ENCODE data around the gene APOH. TPM values are rescaled to one million over a fixed set of nuclear protein-coding genes. Genes with fewer than 3 reads are reported as not detected.

Gene APOH
- polyA plus RNA-seq, 1 of the 3 experiments (the other 2 are of a cell fraction) = not detected

GRCh38 chr17:66203274-66204015 is 25.8 kb downstream of the APOH start (continued):
- no peak for TF ChIP-seq EP300 (IDR thresholded peaks at IDR 0.05; ENCODE audit: borderline replicate concordance in 1 of 2, low read depth in 1 of 2, low read length in 1 of 2)
- no peak for TF ChIP-seq SIN3A (IDR thresholded peaks at IDR 0.05; ENCODE audit: borderline replicate concordance, low read depth, low read length)
- no peak for TF ChIP-seq CTCF (IDR thresholded peaks at IDR 0.05)
- TF ChIP-seq FOSL2 (IDR thresholded peaks at IDR 0.05; ENCODE audit: borderline replicate concordance, low read depth) = no peak
- no peak for TF ChIP-seq RAD21 (IDR thresholded peaks at IDR 0.05; ENCODE audit: low read length)

- WGBS (ENCODE audit: low lambda C conversion rate) = 1% methylated on average over 3 of the region's 3 CpGs
- Histone ChIP-seq H3K79me2 (ENCODE audit: insufficient read depth) (no peaks in the 10 kb centered on the region), H3K9me3 (no peaks in the 10 kb centered on the region), H3K4me1 (ENCODE audit: control insufficient read depth in 1 of 2, insufficient read depth in 2 of 2, low read depth in 1 of 2, low read length in 1 of 2) (peaks cover 0 to 2% of the 10 kb centered on the region in 2 experiments; a peak in 1 of 4 replicates), H3K4me3 (ENCODE audit: low read depth in 2 of 2, low read length in 1 of 2) (no peak overlapping the region), H3F3A (replicated peaks; ENCODE audit: insufficient read depth) (peaks cover 10% of the 10 kb centered on the region), H3K9me2 (no peaks in the 10 kb centered on the region), H3K4me2 (no peak overlapping the region), H3K27me3 (ENCODE audit: insufficient read depth) (no peaks in the 10 kb centered on the region), H4K20me1 (ENCODE audit: insufficient read depth) (no peaks in the 10 kb centered on the region), H3K36me3 (replicated peaks in 1 of 2; ENCODE audit: control insufficient read depth in 1 of 2, insufficient read depth in 2 of 2, low read length in 1 of 2) (no peaks in the 10 kb centered on the region), H2AFZ (ENCODE audit: low read depth) (no peak overlapping the region), H3K27ac (ENCODE audit: low read depth in 2 of 2, low read length in 1 of 2) (no peak overlapping the region), H3K9ac (no peak overlapping the region)
- POLR2A ChIA-PET = no interaction called here
- CTCF ChIA-PET = interaction anchor here (0.6 to 6.1 kb wide), 72 partner anchors 9 to 1094 kb away, joined by 3 to 71 read pairs (median 4); partner anchors contain the start of gene CEP112
- peak; percentile 75 for DNase-seq
- TF ChIP-seq NRF1 (IDR thresholded peaks at IDR 0.05; ENCODE audit: low read depth, low read length) = peak; percentile 73
- no peak for TF ChIP-seq ELF1 (IDR thresholded peaks at IDR 0.05)
- TF ChIP-seq RAD21 (IDR thresholded peaks at IDR 0.05; ENCODE audit: low read length) = peak; percentile 100
- TF ChIP-seq CTCF (IDR thresholded peaks at IDR 0.05) = peak; percentile 98
- TF ChIP-seq TAF1 (IDR thresholded peaks at IDR 0.05; ENCODE audit: borderline replicate concordance, low read depth, low read length) = no peak
- TF ChIP-seq MAX (IDR thresholded peaks at IDR 0.05; ENCODE audit: low read depth) = peak; percentile 94
- TF ChIP-seq MXI1 (IDR thresholded peaks at IDR 0.05; ENCODE audit: low read depth, low read length) = peak; percentile 96
- TF ChIP-seq SMC3 (IDR thresholded peaks at IDR 0.05; ENCODE audit: low read depth, low read length) = peak; percentile 95
- TF ChIP-seq JUND (IDR thresholded peaks at IDR 0.05) = no peak
- TF ChIP-seq GATA2 (CRISPR knock-in tag; IDR thresholded peaks at IDR 0.05) = peak; percentile 21; the same call in 1 of the 2 replicates
- no peak for TF ChIP-seq SIN3A (IDR thresholded peaks at IDR 0.05; ENCODE audit: borderline replicate concordance, low read depth, low read length)
- no peak for TF ChIP-seq ZBTB33 (IDR thresholded peaks at IDR 0.05; ENCODE audit: borderline replicate concordance, low read depth)
- TF ChIP-seq TEAD4 (IDR thresholded peaks at IDR 0.05; ENCODE audit: borderline replicate concordance, insufficient read depth) = no peak
- no peak for TF ChIP-seq GABPA (IDR thresholded peaks at IDR 0.05; ENCODE audit: low read depth)
- no peak; the same call in 1 of the 2 replicates for TF ChIP-seq REST (IDR thresholded peaks at IDR 0.05; ENCODE audit: low read depth, low read length)
- TF ChIP-seq USF1 (IDR thresholded peaks at IDR 0.05; ENCODE audit: borderline replicate concordance, low read depth) = peak; percentile 5; the same call in 1 of the 2 replicates
These were observed 28.5 kb downstream of the APOH start for GRCh38 chr17:66200685-66201092.

Measured in SK-N-SH (cell line).